Small intestine (tissue), 16 donors: ENCODE measurements around the gene GNAL. TPM values are rescaled to one million over a fixed set of nuclear protein-coding genes. Genes with fewer than 3 reads are reported as not detected.
"Not testable (repeated sequence)": the region's sequence is repeated elsewhere in the genome, so short reads cannot be mapped to it uniquely, and the experiment has no call there.

ENCODE experiments used
- DNase-seq, 2 donors: peaks; one replicate each; pipeline versions ENCODE4 v3.0.0 to v3.0.0-alpha.2; 2013
- FAIRE-seq: peaks from 2 replicates; lab custom pipeline; 2012; peaks lifted over from hg19 to GRCh38; lab: Jason Lieb, UNC
- H3K27ac ChIP-seq, 3 donors: one replicate each; pipeline ENCODE4 v1.5.1; 2013; ENCODE audit warnings: low read length in 2 of 3, mild to moderate bottlenecking in 2 of 3, control low read depth in 1 of 3, inconsistent platforms in 1 of 3, low read depth in 1 of 3, moderate library complexity in 1 of 3
- H3K27me3 ChIP-seq, 3 donors: one replicate each; pipeline ENCODE4 v1.6.1; 2013; ENCODE audit warnings: low read length in 3 of 3, inconsistent platforms in 1 of 3; ENCODE audit not compliant: control insufficient read depth in 3 of 3, insufficient read depth in 3 of 3
- H3K36me3 ChIP-seq, 3 donors: one replicate each; pipeline ENCODE4 v1.6.1; 2013; ENCODE audit warnings: low read length in 3 of 3, inconsistent platforms in 1 of 3, low read depth in 1 of 3, mild to moderate bottlenecking in 1 of 3, moderate library complexity in 1 of 3; ENCODE audit not compliant: control insufficient read depth in 3 of 3, insufficient read depth in 2 of 3
- H3K4me1 ChIP-seq, 3 donors: one replicate each; pipeline ENCODE4 v1.6.1; 2013; ENCODE audit warnings: low read length in 2 of 3, inconsistent platforms in 1 of 3, low read depth in 1 of 3, mild to moderate bottlenecking in 1 of 3, moderate library complexity in 1 of 3; ENCODE audit not compliant: control insufficient read depth in 3 of 3, insufficient read depth in 2 of 3
- H3K4me3 ChIP-seq, 3 donors: one replicate each; pipeline ENCODE4 v1.5.1; 2013; ENCODE audit warnings: low read length in 3 of 3, control low read depth in 1 of 3, inconsistent platforms in 1 of 3, low read depth in 1 of 3, mild to moderate bottlenecking in 1 of 3, moderate library complexity in 1 of 3
- H3K9me3 ChIP-seq, 2 donors: one replicate each; pipeline ENCODE4 v1.6.1; 2013; ENCODE audit warnings: low read depth in 1 of 2, low read length in 1 of 2; ENCODE audit not compliant: control insufficient read depth in 2 of 2, insufficient read depth in 1 of 2
- WGBS, 3 donors: extraction: QIAGEN DNeasy Blood & Tissue Kit; methylation state at CpG; one replicate each; pipeline ENCODE4 v1.1.7; 2013; 5-methylcytosine and 5-hydroxymethylcytosine counted together
- long read RNA-seq, 10 donors: transcript quantifications; one replicate each; lab custom pipeline, GENCODE V29; 2026
- polyA plus RNA-seq, 4 donors: library from polyadenylated mRNA; stranded (reverse) in 3 of 4; unstranded in 1 of 4; fragments of 200-250 nt in 3 of 4; fragments of 120-200 nt in 1 of 4; gene quantifications; one replicate each; pipeline versions ENCODE4 v1.2.1 to v1.2.3, GENCODE V29; 2013
- donor health status: healthy with polysubstance abuse.
- donor health status: control.
- donor health status: control.
- donor health status: Bipolar disorder and iron deficiency.
- donor health status: healthy.

GNAL gene
- polyA plus RNA-seq, result 1 to 10 TPM in 2 of 4 donors, under 1 TPM in 2; 0.45 to 6.4 (median 1.4) TPM
- long read RNA-seq, donor 1, result 0 reads
- long read RNA-seq, donor 2, result 0 reads
- long read RNA-seq, donor 3, result 0 reads
- long read RNA-seq, donor 4, result 0 reads
- long read RNA-seq, donor 5, partial matches to known transcripts, result 0 of 1 reads
- long read RNA-seq, donor 5, other reads (novel, unspliced or antisense), result 0 of 1 reads
- long read RNA-seq, donor 6, result 0 reads
- long read RNA-seq, donor 7, partial matches to known transcripts, result 13 of 13 reads
- long read RNA-seq, donor 7, other reads (novel, unspliced or antisense), result 0 of 13 reads
- long read RNA-seq, donor 8, result 0 reads
- long read RNA-seq, donor 9, result 0 reads
- long read RNA-seq, donor 10, full-length matches to known transcripts, result 2 of 2 reads
- long read RNA-seq, donor 10, partial matches to known transcripts, result 0 of 2 reads
- long read RNA-seq, donor 10, other reads (novel, unspliced or antisense), result 0 of 2 reads

- peak within 1 kb of the TSS; percentile 30 to 49 (median 43) for H3K4me3 ChIP-seq
- peaks cover 0 to 2% of the 10 kb centered on the region in 2 donors for H3K9me3 ChIP-seq
- no peaks in the 10 kb centered on the region for H3K36me3 ChIP-seq
- H3K27ac ChIP-seq, result no peak within 1 kb of the TSS
- FAIRE-seq (no peak), DNase-seq (peak; percentile 60 to 81)
- H3K27me3 ChIP-seq, result peaks cover 2 to 20% (median 6%) of the 10 kb centered on the region in 3 donors
- H3K4me1 ChIP-seq, result peaks cover 0 to 2% (median 2%) of the 10 kb centered on the region in 3 donors
- whole genome bisulfite sequencing, 3 donors, result 0 to 1% (median 0%) methylated on average over 56 to 77 of the region's 77 CpGs
These were observed at the start of gene GNAL for GRCh38 chr18:11688972-11689668. TSS of gene GNAL (plus strand) at chr18:11689264. CDS start at chr18:11689564, 300 bp downstream.

DNA sequence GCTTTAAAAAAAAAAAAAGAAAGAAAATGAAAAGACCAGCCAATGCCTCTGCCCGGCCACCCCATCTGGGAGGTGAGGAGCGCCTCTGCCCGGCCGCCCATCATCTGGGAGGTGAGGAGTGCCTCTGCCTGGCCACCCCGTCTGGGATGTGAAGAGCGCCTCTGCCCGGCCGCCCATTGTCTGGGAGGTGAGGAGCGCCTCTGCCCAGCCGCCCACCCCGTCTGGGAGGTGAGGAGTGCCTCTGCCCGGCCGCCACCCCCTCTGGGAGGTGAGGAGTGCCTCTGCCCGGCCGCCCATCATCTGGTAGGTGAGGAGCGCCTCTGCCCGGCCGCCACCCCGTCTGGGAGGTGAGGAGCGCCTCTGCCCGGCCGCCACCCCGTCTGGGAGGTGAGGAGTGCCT lies 41.8 kb upstream of the GNAL start:
- H3K4me1 ChIP-seq, H3K27ac ChIP-seq, H3K4me3 ChIP-seq, H3K27me3 ChIP-seq, H3K9me3 ChIP-seq, FAIRE-seq, DNase-seq, H3K36me3 ChIP-seq: not testable (repeated sequence)
- 95 to 99% (median 96%) methylated on average over 16 to 23 of the region's 23 CpGs for WGBS, 3 donors

- not testable (repeated sequence) for H3K36me3 ChIP-seq, H3K4me3 ChIP-seq, H3K4me1 ChIP-seq, H3K27ac ChIP-seq, FAIRE-seq, H3K27me3 ChIP-seq, H3K9me3 ChIP-seq, DNase-seq
- 96% methylated on average over 24 to 26 of the region's 26 CpGs for WGBS, 3 donors
These were observed 41.3 kb upstream of the GNAL start for GRCh38 chr18:11647804-11648203.

DNA sequence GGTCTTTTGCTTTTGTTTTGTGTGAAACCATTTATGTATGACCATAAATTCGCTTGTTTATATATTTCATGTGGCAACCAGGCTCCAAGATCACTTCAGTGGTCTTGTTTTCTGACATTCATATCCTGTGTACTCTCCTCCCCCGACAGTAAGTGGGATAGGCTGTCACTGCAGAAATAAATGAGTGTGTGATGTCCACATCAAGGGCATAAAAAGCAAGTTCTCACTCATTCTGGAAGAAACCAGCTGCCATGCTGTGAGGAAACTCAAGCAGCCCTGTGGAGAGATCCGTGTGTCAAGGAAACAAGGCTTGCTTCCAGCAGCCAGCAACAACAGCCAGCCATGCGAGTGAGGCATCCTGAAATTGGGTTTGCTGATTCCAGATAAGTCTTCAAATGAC lies 39.2 kb upstream of the GNAL start:
- no peak for FAIRE-seq

GRCh38 chr18:11651899-11652298 lies 37.2 kb upstream of the GNAL start:
- no peak overlapping the region for H3K27ac ChIP-seq
- DNase-seq (no peak), FAIRE-seq (no peak)
- no peaks in the 10 kb centered on the region for H3K4me1 ChIP-seq
- no peaks in the 10 kb centered on the region for H3K36me3 ChIP-seq
- H3K4me3 ChIP-seq, result no peak overlapping the region
- peaks cover 0 to 4% of the 10 kb centered on the region in 2 donors for H3K9me3 ChIP-seq
- 51 to 80% (median 69%) methylated on average over 3 of the region's 3 CpGs for whole genome bisulfite sequencing, 3 donors
- peaks cover 0 to 6% (median 6%) of the 10 kb centered on the region in 3 donors for H3K27me3 ChIP-seq

More for the DNA sequence above, 39.2 kb upstream of the GNAL start:
- Histone ChIP-seq H3K27ac (no peak overlapping the region), H3K27me3 (peaks cover 0 to 3% (median 2%) of the 10 kb centered on the region in 3 donors), H3K4me1 (no peaks in the 10 kb centered on the region), H3K36me3 (no peaks in the 10 kb centered on the region), H3K4me3 (no peak overlapping the region), H3K9me3 (peaks cover 0 to 4% of the 10 kb centered on the region in 2 donors)
- no peak for DNase-seq
- 57 to 69% (median 68%) methylated on average over 4 of the region's 4 CpGs for WGBS, 3 donors

DNA sequence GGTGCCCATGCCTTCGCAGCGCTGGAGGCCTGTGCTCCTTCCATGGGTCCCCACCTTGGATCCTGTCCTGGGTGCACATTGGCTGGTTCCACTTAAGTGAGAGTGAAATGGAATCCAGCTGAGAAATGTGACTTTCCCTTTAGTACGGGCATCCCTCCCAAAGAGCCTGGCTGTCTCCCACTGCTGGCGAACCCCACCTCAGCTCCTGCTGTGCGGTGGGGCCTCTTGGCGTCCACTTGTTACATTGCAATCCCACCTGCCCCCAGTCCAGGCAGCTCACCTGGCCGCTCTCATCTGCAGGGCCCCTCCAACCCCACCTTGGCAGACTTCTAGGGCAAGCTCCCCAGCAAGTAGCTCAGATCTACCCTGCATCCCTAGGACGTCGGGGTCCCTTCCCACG lies 35.5 kb upstream of the GNAL start:
- FAIRE-seq (no peak), DNase-seq (no peak)
- WGBS, 3 donors, result 82 to 89% (median 86%) methylated on average over 10 of the region's 10 CpGs
- Histone ChIP-seq H3K4me3 (no peak overlapping the region), H3K27me3 (peaks cover 0 to 6% (median 6%) of the 10 kb centered on the region in 3 donors), H3K27ac (no peak overlapping the region), H3K4me1 (no peaks in the 10 kb centered on the region), H3K9me3 (no peaks in the 10 kb centered on the region), H3K36me3 (no peaks in the 10 kb centered on the region)

DNA sequence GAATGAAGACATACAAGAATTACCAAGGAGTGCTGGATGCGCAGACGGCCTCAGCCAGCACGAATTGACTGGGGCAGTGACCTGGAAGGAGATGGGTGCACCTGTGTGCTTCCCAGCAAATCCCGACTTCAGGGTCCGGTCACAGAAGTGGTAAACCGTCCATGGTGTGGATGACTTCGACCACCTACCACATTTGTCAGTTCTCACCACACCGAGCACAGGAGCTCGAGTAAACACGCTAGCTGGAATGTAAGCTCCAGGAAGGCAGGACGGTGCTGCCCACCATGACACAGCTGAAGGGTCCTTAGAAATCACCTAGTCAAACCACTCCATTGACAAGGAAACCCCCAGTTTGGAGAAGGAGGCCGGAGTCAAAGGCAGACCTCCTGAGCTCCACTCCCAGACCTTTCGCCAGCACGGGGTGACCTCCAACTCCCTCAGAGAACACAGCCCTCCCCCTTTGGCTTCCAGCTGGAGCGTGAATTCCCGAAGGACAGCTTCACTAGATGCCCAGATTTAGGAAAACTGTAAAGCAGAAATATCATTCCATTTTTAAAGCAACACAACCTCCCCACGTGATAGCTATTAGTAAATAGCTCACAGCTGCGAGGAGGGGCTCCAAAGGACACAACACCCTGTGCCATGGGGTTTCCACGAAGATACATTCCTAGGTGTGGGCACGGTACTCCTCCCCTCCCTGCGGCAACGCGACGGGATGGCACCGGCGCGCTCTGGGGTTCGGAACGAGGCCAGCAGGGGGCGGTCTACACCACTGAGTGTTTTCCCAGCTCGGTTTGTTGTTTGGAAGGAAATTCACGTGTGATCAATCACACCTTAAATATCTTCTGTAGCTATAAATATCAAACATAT lies 34.1 kb upstream of the GNAL start:
- no peak overlapping the region for H3K27ac ChIP-seq
- peaks cover 0 to 6% (median 4%) of the 10 kb centered on the region in 3 donors for H3K27me3 ChIP-seq
- H3K4me3 ChIP-seq, result no peak overlapping the region
- FAIRE-seq (no peak), DNase-seq (peak; percentile 28 to 48)
- WGBS, 3 donors, result 37 to 39% (median 38%) methylated on average over 32 of the region's 32 CpGs
- no peaks in the 10 kb centered on the region for H3K4me1 ChIP-seq
- no peaks in the 10 kb centered on the region for H3K9me3 ChIP-seq
- H3K36me3 ChIP-seq, result no peaks in the 10 kb centered on the region

- Histone ChIP-seq H3K9me3 (no peaks in the 10 kb centered on the region), H3K27ac (no peak overlapping the region), H3K4me1 (no peaks in the 10 kb centered on the region), H3K4me3 (no peak overlapping the region), H3K36me3 (no peaks in the 10 kb centered on the region), H3K27me3 (peaks cover 0 to 6% (median 3%) of the 10 kb centered on the region in 3 donors)
- no peak for DNase-seq
- 17 to 31% (median 28%) methylated on average over 5 of the region's 5 CpGs for WGBS, 3 donors
- no peak for FAIRE-seq
These were observed 33.5 kb upstream of the GNAL start for GRCh38 chr18:11655606-11655932.
